Gastrocnemius medialis (tissue), 4 donors: ENCODE data around the gene AKR1C3. TPM values are rescaled to one million over a fixed set of nuclear protein-coding genes. Genes with fewer than 3 reads are reported as not detected.

Experiments used
- ATAC-seq, 2 donors: fragments of 150-250 bp; one replicate each; pipeline ENCODE4 v1.9.1; 2016
- DNase-seq, 2 donors: peaks; one replicate each; pipeline ENCODE4 v3.0.0-alpha.2; 2019
- H3K27ac ChIP-seq, 4 donors: fragments of 200-600 bp; sonication (generic); 1 replicate in 1 of 4; 2 replicates in 3 of 4; pipeline ENCODE4 v1.5.1; 2016 to 2018; ENCODE audit warnings: mild to moderate bottlenecking in 2 of 4, moderate library complexity in 1 of 4
- H3K27me3 ChIP-seq, 3 donors: fragments of 200-600 bp; sonication (generic) in 2 of 3; 1 replicate in 1 of 3; 2 replicates in 2 of 3; pipeline versions ENCODE4 v1.5.1 to v1.6.0; 2016 to 2019; ENCODE audit warnings: mild to moderate bottlenecking in 1 of 3, moderate library complexity in 1 of 3
- H3K36me3 ChIP-seq, 2 donors: fragments of 200-600 bp; sonication (generic) in 1 of 2; one replicate each; pipeline ENCODE4 v1.5.1; 2017 to 2018
- H3K4me1 ChIP-seq, 2 donors: fragments of 200-600 bp; sonication (generic) in 1 of 2; one replicate each; pipeline ENCODE4 v1.5.1; 2016 to 2017; ENCODE audit warnings: mild to moderate bottlenecking in 2 of 2
- H3K4me3 ChIP-seq, 4 donors: fragments of 200-600 bp; sonication (generic) in 3 of 4; 1 replicate in 1 of 4; 2 replicates in 3 of 4; pipeline ENCODE4 v1.5.1; 2016 to 2019; ENCODE audit warnings: mild to moderate bottlenecking in 2 of 4
- H3K9me3 ChIP-seq, 3 donors: fragments of 200-600 bp; sonication (generic) in 2 of 3; 1 replicate in 1 of 3; 2 replicates in 2 of 3; pipeline ENCODE4 v1.5.1; 2016 to 2019
- POLR2A ChIP-seq, 2 donors: fragments of 450-650 bp; IDR thresholded peaks; one replicate each; pipeline ENCODE4 v1.6.1; 2017; ENCODE audit warnings: antibody characterized with exemption in 2 of 2, mild to moderate bottlenecking in 2 of 2, moderate library complexity in 2 of 2
- in situ Hi-C, 4 donors: fragments of 200-750 bp; cut with MboI; loops; one replicate each; pipeline versions ENCODE4 v1.15.0 to v1.8.0; 2017; ENCODE audit warnings: low sequenced_read_pairs in 4 of 4
- intact Hi-C: fragments of 100-400 bp; cut with DNase I; formaldehyde crosslinking; loops from one replicate; pipeline ENCODE4 v1.15.1; 2023; ENCODE audit warnings: low total_unique reads
- total RNA-seq, 4 donors: library from RNA; depleted of rRNA; stranded (reverse); fragments of >200 nt; gene quantifications; one replicate each; pipeline versions ENCODE4 v1.1.0 to v1.2.3, GENCODE V29; 2016
- TF ChIP-seq, protein P1 (sequence below), 5 experiments: fragments of 450-650 bp in 3 of 5; fragments of 200-600 bp in 2 of 5; sonication (generic) in 2 of 5; IDR thresholded peaks in 4 of 5; conservative IDR thresholded peaks in 1 of 5; 1 replicate in 4 of 5; 2 replicates in 1 of 5; pipeline ENCODE4 v1.5.1; 2016 to 2019; ENCODE audit warnings: antibody characterized with exemption in 5 of 5, mild to moderate bottlenecking in 3 of 5, moderate library complexity in 3 of 5

Gene AKR1C3
- total RNA-seq, 4 donors from 2014 or later, result 48.3 to 293 (median 197) TPM

DNA sequence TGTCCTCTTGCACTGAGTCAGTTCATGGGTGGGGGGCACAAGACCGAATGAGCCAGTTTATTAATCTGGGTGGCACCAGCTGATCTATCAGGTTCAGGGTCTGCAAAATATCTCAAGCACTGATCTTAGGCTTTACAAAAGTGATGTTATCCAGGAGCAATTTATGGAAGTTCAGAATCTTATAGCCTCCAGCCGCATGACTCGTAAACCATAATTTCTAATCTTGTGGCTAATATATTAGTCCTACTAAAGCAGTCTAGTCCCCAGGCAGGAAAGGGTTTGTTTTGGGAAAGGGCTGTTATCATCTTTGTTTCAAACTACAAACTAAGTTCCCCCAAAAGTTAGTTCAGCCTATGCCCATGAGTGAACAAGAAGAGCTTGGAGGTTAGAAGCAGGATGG, 56.9 kb downstream of the AKR1C3 start:
- H3K4me3 ChIP-seq, result no peak overlapping the region
- no peaks in the 10 kb centered on the region for H3K27me3 ChIP-seq
- DNase-seq, result no peak
- no peak overlapping the region for H3K27ac ChIP-seq
- ATAC-seq, result no peak
- in situ Hi-C loops (no loop called here), intact Hi-C loops (no loop called here)
- no peak for TF ChIP-seq POLR2A (IDR thresholded peaks at IDR 0.05)
- TF ChIP-seq, protein P1, sequence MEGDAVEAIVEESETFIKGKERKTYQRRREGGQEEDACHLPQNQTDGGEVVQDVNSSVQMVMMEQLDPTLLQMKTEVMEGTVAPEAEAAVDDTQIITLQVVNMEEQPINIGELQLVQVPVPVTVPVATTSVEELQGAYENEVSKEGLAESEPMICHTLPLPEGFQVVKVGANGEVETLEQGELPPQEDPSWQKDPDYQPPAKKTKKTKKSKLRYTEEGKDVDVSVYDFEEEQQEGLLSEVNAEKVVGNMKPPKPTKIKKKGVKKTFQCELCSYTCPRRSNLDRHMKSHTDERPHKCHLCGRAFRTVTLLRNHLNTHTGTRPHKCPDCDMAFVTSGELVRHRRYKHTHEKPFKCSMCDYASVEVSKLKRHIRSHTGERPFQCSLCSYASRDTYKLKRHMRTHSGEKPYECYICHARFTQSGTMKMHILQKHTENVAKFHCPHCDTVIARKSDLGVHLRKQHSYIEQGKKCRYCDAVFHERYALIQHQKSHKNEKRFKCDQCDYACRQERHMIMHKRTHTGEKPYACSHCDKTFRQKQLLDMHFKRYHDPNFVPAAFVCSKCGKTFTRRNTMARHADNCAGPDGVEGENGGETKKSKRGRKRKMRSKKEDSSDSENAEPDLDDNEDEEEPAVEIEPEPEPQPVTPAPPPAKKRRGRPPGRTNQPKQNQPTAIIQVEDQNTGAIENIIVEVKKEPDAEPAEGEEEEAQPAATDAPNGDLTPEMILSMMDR (IDR thresholded peaks at IDR 0.05 in 4 of 5, conservative IDR thresholded peaks at IDR 0.05 in 1 of 5), result no peak
- H3K9me3 ChIP-seq, result no peaks in the 10 kb centered on the region
- H3K4me1 ChIP-seq, result no peaks in the 10 kb centered on the region
- no peaks in the 10 kb centered on the region for H3K36me3 ChIP-seq

GRCh38 chr10:5155951-5156350, 61.7 kb downstream of the AKR1C3 start:
- Histone ChIP-seq H3K4me3 (no peak overlapping the region), H3K9me3 (no peaks in the 10 kb centered on the region), H3K27me3 (no peaks in the 10 kb centered on the region), H3K27ac (no peak overlapping the region), H3K36me3 (no peaks in the 10 kb centered on the region), H3K4me1 (no peaks in the 10 kb centered on the region)
- TF ChIP-seq, protein P1 (IDR thresholded peaks at IDR 0.05 in 4 of 5, conservative IDR thresholded peaks at IDR 0.05 in 1 of 5), result no peak
- no peak for TF ChIP-seq POLR2A (IDR thresholded peaks at IDR 0.05)
- intact Hi-C loops, result no loop called here
- ATAC-seq (no peak), DNase-seq (no peak)
- in situ Hi-C loops, result no loop called here

Other genes with a start within 250 kb of the AKR1C3 start
- 100 to 1,000 TPM; 203 to 254 (median 208) TPM for gene AKR1C1, start 131.0 kb upstream of the AKR1C3 start, total RNA-seq
- gene AKR1C2, start 90.6 kb upstream of the AKR1C3 start, total RNA-seq, result 100 to 1,000 TPM; 325 to 380 (median 345) TPM
- under 1 TPM in 1 of 4 donors, not detected in 3; 0.56 TPM for gene AKR1C8, start 90.7 kb downstream of the AKR1C3 start, total RNA-seq
- under 1 TPM in 1 of 4 donors, not detected in 3; 0.35 TPM for gene AKR1C4, start 102.4 kb downstream of the AKR1C3 start, total RNA-seq